Vagina (tissue), 2 donors: ENCODE measurements around the gene RNF181. TPM values are rescaled to one million over a fixed set of nuclear protein-coding genes. Genes with fewer than 3 reads are reported as not detected.

ENCODE experiments used
- DNase-seq, 2 donors: peaks; one replicate each; pipeline ENCODE4 v3.0.0-alpha.2; 2017; ENCODE audit errors: extremely low spot score in 2 of 2
- H3K27ac ChIP-seq: fragments of 200-600 bp; sonication (generic); one replicate; pipeline ENCODE4 v1.5.1; 2019
- H3K27me3 ChIP-seq: fragments of 200-600 bp; sonication (generic); one replicate; pipeline ENCODE4 v1.5.1; 2019
- H3K36me3 ChIP-seq, 2 donors: fragments of 200-600 bp; sonication (generic); one replicate each; pipeline ENCODE4 v1.5.1; 2017 to 2019
- H3K4me1 ChIP-seq: fragments of 200-600 bp; sonication (generic); one replicate; pipeline ENCODE4 v1.5.1; 2019
- H3K4me3 ChIP-seq, 2 donors: fragments of 200-600 bp; sonication (generic); 1 replicate in 1 of 2; 2 replicates in 1 of 2; pipeline ENCODE4 v1.5.1; 2016 to 2019
- H3K9me3 ChIP-seq: fragments of 200-600 bp; sonication (generic); one replicate; pipeline ENCODE4 v1.5.1; 2019
- POLR2A ChIP-seq, 2 donors: fragments of 450-650 bp; IDR thresholded peaks; one replicate each; pipeline ENCODE4 v1.6.1; 2017; ENCODE audit warnings: antibody characterized with exemption in 2 of 2, mild to moderate bottlenecking in 2 of 2, moderate library complexity in 2 of 2
- POLR2AphosphoS5 ChIP-seq, 2 donors: sonication (generic); formaldehyde crosslinking; IDR thresholded peaks; one replicate each; pipeline ENCODE4 v1.9.0; 2017; ENCODE audit warnings: antibody characterized with exemption in 2 of 2, mild to moderate bottlenecking in 2 of 2, low read depth in 1 of 2; ENCODE audit not compliant: insufficient read depth in 1 of 2
- intact Hi-C: fragments of 100-400 bp; cut with DNase I; formaldehyde crosslinking; loops from one replicate; pipeline ENCODE4 v1.15.1; 2023
- small RNA-seq: library from RNA; depleted of rRNA; stranded (forward); fragments of <200 nt; gene quantifications from one replicate; pipeline ENCODE3, GENCODE V24; 2016
- total RNA-seq: library from RNA; depleted of rRNA; stranded (reverse); fragments of >200 nt; gene quantifications from one replicate; pipeline ENCODE4 v1.2.3, GENCODE V29; 2016
- TF ChIP-seq, protein P1 (sequence below), 3 experiments: fragments of 450-650 bp in 2 of 3; fragments of 200-600 bp in 1 of 3; sonication (generic) in 1 of 3; IDR thresholded peaks; one replicate each; pipeline ENCODE4 v1.5.1; 2017 to 2019; ENCODE audit warnings: antibody characterized with exemption in 3 of 3, mild to moderate bottlenecking in 2 of 3, moderate library complexity in 2 of 3

Gene RNF181
- total RNA-seq, 1 donor from 2014 or later, result 107 TPM

GRCh38 chr2:85646166-85646565 is 50.6 kb downstream of the RNF181 start:
- Histone ChIP-seq H3K9me3 (no peaks in the 10 kb centered on the region), H3K4me1 (no peaks in the 10 kb centered on the region), H3K4me3 (no peak overlapping the region), H3K27ac (no peak overlapping the region), H3K36me3 (peaks cover 0 to 99% of the 10 kb centered on the region in 2 donors), H3K27me3 (no peaks in the 10 kb centered on the region)
- intact Hi-C loops, result no loop called here
- TF ChIP-seq POLR2AphosphoS5 (IDR thresholded peaks at IDR 0.05; ENCODE audit: insufficient read depth in 1 of 2, low read depth in 1 of 2) (no peak), POLR2A (IDR thresholded peaks at IDR 0.05) (no peak)
- TF ChIP-seq, protein P1, sequence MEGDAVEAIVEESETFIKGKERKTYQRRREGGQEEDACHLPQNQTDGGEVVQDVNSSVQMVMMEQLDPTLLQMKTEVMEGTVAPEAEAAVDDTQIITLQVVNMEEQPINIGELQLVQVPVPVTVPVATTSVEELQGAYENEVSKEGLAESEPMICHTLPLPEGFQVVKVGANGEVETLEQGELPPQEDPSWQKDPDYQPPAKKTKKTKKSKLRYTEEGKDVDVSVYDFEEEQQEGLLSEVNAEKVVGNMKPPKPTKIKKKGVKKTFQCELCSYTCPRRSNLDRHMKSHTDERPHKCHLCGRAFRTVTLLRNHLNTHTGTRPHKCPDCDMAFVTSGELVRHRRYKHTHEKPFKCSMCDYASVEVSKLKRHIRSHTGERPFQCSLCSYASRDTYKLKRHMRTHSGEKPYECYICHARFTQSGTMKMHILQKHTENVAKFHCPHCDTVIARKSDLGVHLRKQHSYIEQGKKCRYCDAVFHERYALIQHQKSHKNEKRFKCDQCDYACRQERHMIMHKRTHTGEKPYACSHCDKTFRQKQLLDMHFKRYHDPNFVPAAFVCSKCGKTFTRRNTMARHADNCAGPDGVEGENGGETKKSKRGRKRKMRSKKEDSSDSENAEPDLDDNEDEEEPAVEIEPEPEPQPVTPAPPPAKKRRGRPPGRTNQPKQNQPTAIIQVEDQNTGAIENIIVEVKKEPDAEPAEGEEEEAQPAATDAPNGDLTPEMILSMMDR (IDR thresholded peaks at IDR 0.05), result no peak
- DNase-seq, result no peak

Small RNAs within 50 kb of the gene (small RNA-seq; reads per million reads assigned to genes)
- not detected for gene RN7SL126P

Other genes with a start within 250 kb of the RNF181 start
- gene RETSAT, start 241.2 kb upstream of the RNF181 start, total RNA-seq, result 62.1 TPM
- 44.7 TPM for gene ELMOD3, start 241.0 kb upstream of the RNF181 start, total RNA-seq
- gene CAPG, start 185.4 kb upstream of the RNF181 start, total RNA-seq, result 165 TPM
- not detected for gene SH2D6, start 177.0 kb upstream of the RNF181 start, total RNA-seq
- gene MAT2A, start 56.6 kb upstream of the RNF181 start, total RNA-seq, result 177 TPM
- gene GGCX, start 34.3 kb upstream of the RNF181 start, total RNA-seq, result 18.2 TPM
- gene VAMP8, start 18.2 kb upstream of the RNF181 start, total RNA-seq, result 46.2 TPM
- gene VAMP5, start 11.3 kb upstream of the RNF181 start, total RNA-seq, result 42.5 TPM
- gene TMEM150A, start 7.0 kb downstream of the RNF181 start, total RNA-seq, result 22.6 TPM
- 12.0 TPM for gene C2orf68, start 16.3 kb downstream of the RNF181 start, total RNA-seq
- 94.8 TPM for gene USP39, start 20.4 kb downstream of the RNF181 start, total RNA-seq
- gene SFTPB, start 72.5 kb downstream of the RNF181 start, total RNA-seq, result not detected
- gene GNLY, start 98.6 kb downstream of the RNF181 start, total RNA-seq, result 3.2 TPM
- 66.5 TPM for gene ATOH8, start 158.2 kb downstream of the RNF181 start, total RNA-seq